GM19023 (cell line): ENCODE measurements around the gene LPIN1.

ENCODE experiments used
- ATAC-seq: cut with Tn5 transposase; IDR thresholded peaks from one replicate; pipeline ENCODE4 v1.9.1; 2021; ENCODE audit warnings: mild to moderate bottlenecking, moderate library complexity; ENCODE audit not compliant: unreplicated experiment

Gene LPIN1

GRCh38 chr2:11778923-11779757, 32.7 kb downstream of the LPIN1 start:
- peak; percentile 97 for ATAC-seq

- no peak for ATAC-seq
Observed at GRCh38 chr2:11781602-11782001, 35.2 kb downstream of the LPIN1 start.

GRCh38 chr2:11784280-11784679, 37.8 kb downstream of the LPIN1 start:
- ATAC-seq = no peak

GRCh38 chr2:11784747-11785610, 38.5 kb downstream of the LPIN1 start:
- no peak for ATAC-seq

GRCh38 chr2:11785611-11785940, 39.1 kb downstream of the LPIN1 start:
- no peak for ATAC-seq

- ATAC-seq = no peak
Observed at GRCh38 chr2:11786191-11786590, 39.8 kb downstream of the LPIN1 start.

- ATAC-seq = no peak
Observed at GRCh38 chr2:11786592-11786991, 40.2 kb downstream of the LPIN1 start.

- no peak for ATAC-seq
Observed at GRCh38 chr2:11787991-11788390, 41.6 kb downstream of the LPIN1 start.

- ATAC-seq = no peak
Observed at GRCh38 chr2:11788461-11789124, 42.2 kb downstream of the LPIN1 start.

GRCh38 chr2:11789243-11789642, 42.8 kb downstream of the LPIN1 start:
- no peak for ATAC-seq

GRCh38 chr2:11790228-11790627, 43.8 kb downstream of the LPIN1 start:
- ATAC-seq = no peak

GRCh38 chr2:11795590-11795989, 49.2 kb downstream of the LPIN1 start:
- ATAC-seq = no peak

GRCh38 chr2:11796190-11797171, 50.0 kb downstream of the LPIN1 start:
- ATAC-seq = no peak

GRCh38 chr2:11797846-11798245, 51.4 kb downstream of the LPIN1 start:
- no peak for ATAC-seq

- ATAC-seq = no peak
Observed at GRCh38 chr2:11798701-11799435, 52.4 kb downstream of the LPIN1 start.

GRCh38 chr2:11799826-11800225, 53.4 kb downstream of the LPIN1 start:
- no peak for ATAC-seq

GRCh38 chr2:11802782-11803191, 56.4 kb downstream of the LPIN1 start:
- no peak for ATAC-seq

GRCh38 chr2:11805024-11805423, 58.6 kb downstream of the LPIN1 start:
- no peak for ATAC-seq

GRCh38 chr2:11805920-11806319, 59.5 kb downstream of the LPIN1 start:
- no peak for ATAC-seq
